GM12801 (cell line): Measurements from ENCODE around the gene CNP.

ENCODE experiments used
- TF ChIP-seq, protein P1 (sequence below): IDR thresholded peaks from one replicate; pipeline ENCODE4 v1.5.1; 2011; ENCODE audit warnings: control low read depth; ENCODE audit not compliant: insufficient read length; ENCODE audit errors: extremely low read depth

The CNP gene

GRCh38 chr17:41937970-41938954 lies 28.3 kb upstream of the CNP start:
- TF ChIP-seq, protein P1, sequence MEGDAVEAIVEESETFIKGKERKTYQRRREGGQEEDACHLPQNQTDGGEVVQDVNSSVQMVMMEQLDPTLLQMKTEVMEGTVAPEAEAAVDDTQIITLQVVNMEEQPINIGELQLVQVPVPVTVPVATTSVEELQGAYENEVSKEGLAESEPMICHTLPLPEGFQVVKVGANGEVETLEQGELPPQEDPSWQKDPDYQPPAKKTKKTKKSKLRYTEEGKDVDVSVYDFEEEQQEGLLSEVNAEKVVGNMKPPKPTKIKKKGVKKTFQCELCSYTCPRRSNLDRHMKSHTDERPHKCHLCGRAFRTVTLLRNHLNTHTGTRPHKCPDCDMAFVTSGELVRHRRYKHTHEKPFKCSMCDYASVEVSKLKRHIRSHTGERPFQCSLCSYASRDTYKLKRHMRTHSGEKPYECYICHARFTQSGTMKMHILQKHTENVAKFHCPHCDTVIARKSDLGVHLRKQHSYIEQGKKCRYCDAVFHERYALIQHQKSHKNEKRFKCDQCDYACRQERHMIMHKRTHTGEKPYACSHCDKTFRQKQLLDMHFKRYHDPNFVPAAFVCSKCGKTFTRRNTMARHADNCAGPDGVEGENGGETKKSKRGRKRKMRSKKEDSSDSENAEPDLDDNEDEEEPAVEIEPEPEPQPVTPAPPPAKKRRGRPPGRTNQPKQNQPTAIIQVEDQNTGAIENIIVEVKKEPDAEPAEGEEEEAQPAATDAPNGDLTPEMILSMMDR: no peak

GRCh38 chr17:41939044-41939692 lies 27.4 kb upstream of the CNP start:
- TF ChIP-seq, protein P1: no peak

DNA sequence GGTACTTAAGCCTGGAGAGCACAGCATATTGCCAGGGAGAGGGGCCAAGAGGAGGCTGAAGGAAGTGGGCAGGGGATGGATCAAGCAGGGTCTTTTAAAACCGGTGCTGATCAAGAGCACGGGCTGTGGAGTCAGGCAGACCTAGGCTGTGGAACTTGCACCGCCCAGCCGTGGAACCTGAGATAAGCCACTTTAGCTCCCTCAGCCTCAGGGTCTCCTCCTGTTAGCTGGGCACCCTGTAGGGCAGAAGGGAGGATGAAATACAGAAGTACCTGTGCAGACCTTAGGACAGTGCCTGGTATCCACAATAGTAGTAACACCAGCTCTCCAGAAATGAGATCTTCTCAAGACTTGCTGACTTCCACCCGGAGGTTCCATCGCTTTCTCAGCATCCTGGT lies 26.9 kb upstream of the CNP start:
- TF ChIP-seq, protein P1: no peak

DNA sequence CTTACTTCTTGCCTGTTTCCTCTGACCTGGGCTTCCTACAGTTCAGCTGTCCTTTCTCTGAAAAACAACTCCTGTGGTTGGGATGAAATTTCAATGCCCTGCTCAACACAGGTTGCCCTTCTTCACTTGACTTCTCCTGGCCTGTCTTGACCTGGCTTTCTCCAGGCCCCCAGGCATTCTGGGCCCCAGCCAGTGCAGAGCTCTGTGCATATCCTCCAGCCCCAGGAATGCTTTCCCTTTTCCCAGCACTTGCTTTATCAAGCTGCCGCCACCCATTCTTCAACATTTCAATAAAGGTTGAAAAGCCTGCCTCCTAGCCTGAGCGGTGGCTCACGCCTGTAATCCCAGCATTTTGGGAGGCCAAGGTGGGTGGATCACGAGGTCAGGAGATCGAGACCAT lies 25.4 kb upstream of the CNP start:
- TF ChIP-seq, protein P1: no peak

GRCh38 chr17:41942626-41943373 lies 23.8 kb upstream of the CNP start:
- TF ChIP-seq, protein P1: no peak

DNA sequence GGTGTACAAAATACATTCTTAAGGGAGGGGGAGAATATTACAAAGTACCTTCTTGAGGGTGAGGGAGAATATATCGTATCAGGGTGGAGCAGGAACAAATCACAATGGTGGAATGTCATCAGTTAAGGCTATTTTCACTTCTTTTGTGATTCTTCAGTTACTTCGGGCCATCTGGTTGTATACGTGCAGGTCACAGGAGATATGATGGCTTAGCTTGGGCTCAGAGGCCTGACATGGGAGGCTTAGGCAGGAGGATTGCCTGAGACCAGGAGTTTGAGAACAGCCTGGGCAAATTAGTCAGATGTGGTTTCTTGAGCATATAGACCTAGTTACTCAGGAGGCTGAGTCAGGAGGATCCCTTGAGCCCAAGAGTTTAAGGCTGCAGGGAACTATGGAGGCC lies 23.1 kb upstream of the CNP start:
- TF ChIP-seq, protein P1: no peak

GRCh38 chr17:41944943-41945342 lies 21.7 kb upstream of the CNP start:
- TF ChIP-seq, protein P1: no peak
